C4-2B (cell line): ENCODE data around the gene EXOC7.
A peak's percentile ranks its signal among the peaks of the same experiment; 100 is the strongest.

Source experiments
- H3K27ac ChIP-seq: fragments of 450-650 bp; 2 replicates; pipeline ENCODE4 v1.5.1; 2017
- CTCF ChIP-seq: fragments of 450-650 bp; conservative IDR thresholded peaks from 2 replicates; pipeline ENCODE4 v1.5.1; 2017; ENCODE audit warnings: mild to moderate bottlenecking
- ZFX ChIP-seq: fragments of 450-650 bp; IDR thresholded peaks from 2 replicates; pipeline ENCODE4 v1.6.1; 2017

EXOC7 gene

GRCh38 chr17:76137001-76137350 is 33.4 kb upstream of the EXOC7 start:
- no peak overlapping the region for H3K27ac ChIP-seq
- no peak for TF ChIP-seq ZFX
- TF ChIP-seq CTCF, result no peak

GRCh38 chr17:76136276-76137000 is 32.9 kb upstream of the EXOC7 start:
- TF ChIP-seq ZFX (no peak), CTCF (no peak)
- H3K27ac ChIP-seq, result no peak overlapping the region

GRCh38 chr17:76135810-76136188 is 32.2 kb upstream of the EXOC7 start:
- H3K27ac ChIP-seq, result no peak overlapping the region
- TF ChIP-seq CTCF, result no peak
- TF ChIP-seq ZFX, result no peak

GRCh38 chr17:76134911-76135809 is 31.6 kb upstream of the EXOC7 start:
- no peak overlapping the region for H3K27ac ChIP-seq
- TF ChIP-seq CTCF (no peak), ZFX (no peak)

- no peak for TF ChIP-seq CTCF
- TF ChIP-seq ZFX, result no peak
- H3K27ac ChIP-seq, result peak overlapping the region; percentile 56
These were observed 29.2 kb upstream of the EXOC7 start for GRCh38 chr17:76132574-76133338.

- peak overlapping the region; percentile 56 for H3K27ac ChIP-seq
- TF ChIP-seq CTCF (no peak), ZFX (no peak)
These were observed 28.3 kb upstream of the EXOC7 start for GRCh38 chr17:76131692-76132573.
